Trophoblast cell (in vitro differentiated cells and primary cell): ENCODE data around the gene SAPCD2.

Source experiments
- DNase-seq, 2 donors: peaks; one replicate each; pipeline ENCODE4 v3.0.0-alpha.2; 2016
- H2AFZ ChIP-seq: 2 replicates; pipeline ENCODE4 v1.6.1; 2013; ENCODE audit warnings: low read length, moderate library complexity, mild to moderate bottlenecking; ENCODE audit not compliant: insufficient read depth, poor library complexity
- H2AK5ac ChIP-seq: 2 replicates; pipeline ENCODE4 v1.6.1; 2013; ENCODE audit warnings: mild to moderate bottlenecking, low read length
- H2BK120ac ChIP-seq: 2 replicates; pipeline ENCODE4 v1.6.1; 2013; ENCODE audit warnings: low read length, mild to moderate bottlenecking, moderate library complexity; ENCODE audit not compliant: insufficient read depth, poor library complexity
- H2BK12ac ChIP-seq: 2 replicates; pipeline ENCODE4 v1.6.1; 2013; ENCODE audit warnings: mild to moderate bottlenecking, low read length, moderate library complexity
- H2BK5ac ChIP-seq: 2 replicates; pipeline ENCODE4 v1.6.1; 2013; ENCODE audit warnings: low read length, low read depth, moderate library complexity, mild to moderate bottlenecking; ENCODE audit not compliant: poor library complexity
- H3K14ac ChIP-seq: 2 replicates; pipeline ENCODE4 v1.6.1; 2013; ENCODE audit warnings: mild to moderate bottlenecking, low read length
- H3K18ac ChIP-seq: 2 replicates; pipeline ENCODE4 v1.6.1; 2013; ENCODE audit warnings: mild to moderate bottlenecking, low read length
- H3K23ac ChIP-seq: 2 replicates; pipeline ENCODE4 v1.6.1; 2013; ENCODE audit warnings: low read length
- H3K27ac ChIP-seq: 2 replicates; pipeline ENCODE4 v1.5.1; 2013; ENCODE audit warnings: low read depth, mild to moderate bottlenecking, inconsistent platforms, low read length, moderate library complexity
- H3K27me3 ChIP-seq: 2 replicates; pipeline ENCODE4 v1.6.1; 2013; ENCODE audit warnings: inconsistent platforms, mild to moderate bottlenecking, low read length, moderate library complexity; ENCODE audit not compliant: insufficient read depth
- H3K36me3 ChIP-seq, 2 experiments: 1 replicate in 1 of 2; 2 replicates in 1 of 2; pipeline ENCODE4 v1.6.1; 2013; ENCODE audit warnings: low read length in 2 of 2, mild to moderate bottlenecking in 2 of 2, moderate library complexity in 1 of 2; ENCODE audit not compliant: insufficient read depth in 2 of 2, control insufficient read depth in 1 of 2
- H3K4ac ChIP-seq: 2 replicates; pipeline ENCODE4 v1.6.1; 2013; ENCODE audit warnings: low read depth, mild to moderate bottlenecking, low read length, moderate library complexity
- H3K4me1 ChIP-seq, 2 experiments: 1 replicate in 1 of 2; 2 replicates in 1 of 2; pipeline ENCODE4 v1.6.1; 2013; ENCODE audit warnings: low read length in 2 of 2, mild to moderate bottlenecking in 2 of 2, moderate library complexity in 1 of 2; ENCODE audit not compliant: insufficient read depth in 2 of 2, control insufficient read depth in 1 of 2
- H3K4me2 ChIP-seq: 2 replicates; pipeline ENCODE4 v1.6.1; 2013; ENCODE audit warnings: inconsistent platforms, mild to moderate bottlenecking, low read length, moderate library complexity
- H3K4me3 ChIP-seq: 2 replicates; pipeline ENCODE4 v1.5.1; 2013; ENCODE audit warnings: mild to moderate bottlenecking, low read depth, low read length, inconsistent platforms
- H3K79me1 ChIP-seq: one replicate; pipeline ENCODE4 v1.6.1; 2013; ENCODE audit warnings: low read length
- H3K79me2 ChIP-seq: 2 replicates; pipeline ENCODE4 v1.6.1; 2013; ENCODE audit warnings: low read length, mild to moderate bottlenecking; ENCODE audit not compliant: control insufficient read depth, insufficient read depth, poor library complexity
- H3K9ac ChIP-seq: 2 replicates; pipeline ENCODE4 v1.6.1; 2013; ENCODE audit warnings: mild to moderate bottlenecking, low read length
- H3K9me3 ChIP-seq: 2 replicates; pipeline ENCODE4 v1.6.1; 2013; ENCODE audit warnings: low read depth, mild to moderate bottlenecking, control low read depth, inconsistent platforms, low read length; ENCODE audit not compliant: insufficient read depth
- H4K12ac ChIP-seq: 2 replicates; pipeline ENCODE4 v1.6.1; 2013; ENCODE audit warnings: low read depth, mild to moderate bottlenecking, low read length, moderate library complexity
- H4K8ac ChIP-seq: 2 replicates; pipeline ENCODE4 v1.6.1; 2013; ENCODE audit warnings: low read depth, mild to moderate bottlenecking, low read length, moderate library complexity
- H4K91ac ChIP-seq: one replicate; pipeline ENCODE4 v1.6.1; 2013; ENCODE audit warnings: low read depth, mild to moderate bottlenecking, low read length, moderate library complexity
- WGBS: extraction: QIAGEN DNeasy Blood & Tissue Kit; methylation state at CpG from one replicate; pipeline ENCODE4 v1.1.7; 2013; ENCODE audit warnings: missing lambda C conversion rate; ENCODE audit not compliant: insufficient read length, insufficient coverage; ENCODE audit errors: extremely low coverage; 5-methylcytosine and 5-hydroxymethylcytosine counted together

SAPCD2 gene

GRCh38 chr9:137078701-137079400, 8.5 kb upstream of the SAPCD2 start:
- H3K36me3 ChIP-seq, result peaks cover 0 to 2% of the 10 kb centered on the region in 2 experiments
- H3K27me3 ChIP-seq, result peaks cover 22% of the 10 kb centered on the region
- H3K27ac ChIP-seq, result no peak overlapping the region
- H3K4me2 ChIP-seq, result peak overlapping the region; percentile 90
- no peaks in the 10 kb centered on the region for H3K79me2 ChIP-seq
- no peak overlapping the region for H2BK12ac ChIP-seq
- H3K4ac ChIP-seq, result no peak overlapping the region
- H3K4me1 ChIP-seq, result peaks cover 10 to 14% of the 10 kb centered on the region in 2 experiments
- H2AK5ac ChIP-seq, result no peak overlapping the region
- WGBS, result no CpG with 5 or more reads among the region's 51 CpGs
- no peak overlapping the region for H4K91ac ChIP-seq
- peaks cover 3% of the 10 kb centered on the region for H3K79me1 ChIP-seq
- H4K12ac ChIP-seq, result no peak overlapping the region
- H3K9ac ChIP-seq, result no peak overlapping the region
- DNase-seq, result peak; percentile 22 to 39
- peaks cover 9% of the 10 kb centered on the region for H3K9me3 ChIP-seq
- H3K23ac ChIP-seq, result no peak overlapping the region
- H4K8ac ChIP-seq, result no peak overlapping the region
- no peak overlapping the region for H3K18ac ChIP-seq
- no peak overlapping the region for H2BK120ac ChIP-seq
- no peak overlapping the region for H3K4me3 ChIP-seq
- no peak overlapping the region for H2BK5ac ChIP-seq
- peak overlapping the region; percentile 13 for H2AFZ ChIP-seq
- no peak overlapping the region for H3K14ac ChIP-seq

GRCh38 chr9:137077758-137078693, 7.7 kb upstream of the SAPCD2 start:
- Histone ChIP-seq H4K91ac (peak overlapping the region; percentile 0), H3K36me3 (peaks cover 0 to 2% of the 10 kb centered on the region in 2 experiments), H3K18ac (no peak overlapping the region), H3K4me2 (peak overlapping the region; percentile 90), H3K4me1 (peaks cover 10 to 14% of the 10 kb centered on the region in 2 experiments), H3K23ac (no peak overlapping the region), H2BK5ac (no peak overlapping the region), H3K4me3 (peak overlapping the region; percentile 71), H3K9ac (no peak overlapping the region), H3K79me1 (peaks cover 3% of the 10 kb centered on the region), H4K8ac (peak overlapping the region; percentile 23), H3K27ac (no peak overlapping the region), H2BK120ac (no peak overlapping the region), H2AFZ (peak overlapping the region; percentile 30), H2AK5ac (no peak overlapping the region), H3K4ac (no peak overlapping the region), H3K27me3 (peaks cover 22% of the 10 kb centered on the region), H3K79me2 (no peaks in the 10 kb centered on the region), H2BK12ac (no peak overlapping the region), H3K9me3 (peaks cover 9% of the 10 kb centered on the region), H4K12ac (no peak overlapping the region), H3K14ac (no peak overlapping the region)
- WGBS, result no CpG with 5 or more reads among the region's 76 CpGs
- no peak for DNase-seq

DNA sequence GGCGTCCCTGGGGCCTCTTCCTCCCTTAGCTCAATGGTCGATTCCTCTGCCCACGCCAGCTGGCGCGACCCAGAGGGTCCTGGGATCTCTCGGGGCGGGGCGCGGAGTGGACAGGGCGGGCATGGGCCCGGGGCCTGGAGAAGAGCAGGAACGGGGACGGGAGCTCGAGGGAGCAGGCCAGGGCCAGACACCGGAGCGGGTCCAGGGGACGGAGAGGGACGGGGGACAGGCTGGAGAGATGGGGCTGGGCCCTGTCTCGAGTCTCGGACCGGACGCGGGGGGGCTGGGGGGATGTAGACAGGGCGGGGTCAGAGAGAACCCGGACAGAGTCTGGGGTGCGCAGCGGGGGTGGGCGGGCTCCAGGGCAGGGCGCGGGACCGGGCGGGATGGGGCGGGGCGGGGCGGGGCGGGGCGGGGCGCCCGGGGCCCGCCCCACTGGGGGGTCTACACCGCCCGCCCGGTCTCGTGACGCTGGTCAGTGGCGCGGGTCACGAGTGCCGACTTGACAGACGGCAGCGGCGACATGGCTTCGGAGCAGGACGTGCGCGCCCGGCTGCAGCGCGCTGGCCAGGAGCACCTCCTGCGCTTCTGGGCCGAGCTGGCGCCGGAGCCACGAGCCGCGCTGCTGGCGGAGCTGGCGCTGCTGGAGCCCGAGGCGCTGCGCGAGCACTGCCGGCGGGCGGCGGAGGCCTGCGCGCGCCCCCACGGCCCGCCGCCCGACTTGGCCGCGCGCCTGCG, 6.8 kb upstream of the SAPCD2 start, which contains the start of gene UAP1L1:
Gene UAP1L1, plus strand, starts transcription at position 508 of the 738 bp plus-strand sequence. Its CDS starts 16 bp downstream, at position 524.
- peak within 1 kb of the TSS; percentile 90 for H3K4me2 ChIP-seq
- no peaks in the 10 kb centered on the region for H3K79me2 ChIP-seq
- no CpG with 5 or more reads among the region's 87 CpGs for WGBS
- peaks cover 22% of the 10 kb centered on the region for H3K27me3 ChIP-seq
- no peak within 1 kb of the TSS for H3K18ac ChIP-seq
- H3K27ac ChIP-seq, result no peak within 1 kb of the TSS
- peak within 1 kb of the TSS; percentile 7 for H4K91ac ChIP-seq
- no peak within 1 kb of the TSS for H4K12ac ChIP-seq
- DNase-seq, result peak; percentile 51 to 66
- peak within 1 kb of the TSS; percentile 23 for H4K8ac ChIP-seq
- H3K14ac ChIP-seq, result no peak within 1 kb of the TSS
- H3K23ac ChIP-seq, result no peak within 1 kb of the TSS
- H3K4me3 ChIP-seq, result peak within 1 kb of the TSS; percentile 71
- peaks cover 0 to 2% of the 10 kb centered on the region in 2 experiments for H3K36me3 ChIP-seq
- H2BK120ac ChIP-seq, result no peak within 1 kb of the TSS
- H3K4me1 ChIP-seq, result peaks cover 10 to 14% of the 10 kb centered on the region in 2 experiments
- peak within 1 kb of the TSS; percentile 30 for H2AFZ ChIP-seq
- no peak within 1 kb of the TSS for H2BK5ac ChIP-seq
- H2AK5ac ChIP-seq, result no peak within 1 kb of the TSS
- peaks cover 3% of the 10 kb centered on the region for H3K79me1 ChIP-seq
- H3K4ac ChIP-seq, result no peak within 1 kb of the TSS
- no peak within 1 kb of the TSS for H3K9ac ChIP-seq
- H3K9me3 ChIP-seq, result peaks cover 6% of the 10 kb centered on the region
- no peak within 1 kb of the TSS for H2BK12ac ChIP-seq

GRCh38 chr9:137076636-137077009, 6.3 kb upstream of the SAPCD2 start:
- Histone ChIP-seq H2BK120ac (no peak overlapping the region), H2BK5ac (no peak overlapping the region), H3K9me3 (peaks cover 6% of the 10 kb centered on the region), H3K4me2 (peak overlapping the region; percentile 39), H4K91ac (peak overlapping the region; percentile 7), H3K79me1 (peaks cover 3% of the 10 kb centered on the region), H3K27me3 (peaks cover 22% of the 10 kb centered on the region), H4K8ac (no peak overlapping the region), H3K36me3 (peaks cover 0 to 2% of the 10 kb centered on the region in 2 experiments), H3K4me3 (no peak overlapping the region), H3K27ac (no peak overlapping the region), H2BK12ac (no peak overlapping the region), H3K9ac (no peak overlapping the region), H3K18ac (no peak overlapping the region), H4K12ac (no peak overlapping the region), H2AFZ (no peak overlapping the region), H3K4ac (no peak overlapping the region), H3K4me1 (peaks cover 10 to 14% of the 10 kb centered on the region in 2 experiments), H2AK5ac (no peak overlapping the region), H3K23ac (no peak overlapping the region), H3K79me2 (no peaks in the 10 kb centered on the region), H3K14ac (no peak overlapping the region)
- no peak for DNase-seq
- WGBS, result no CpG with 5 or more reads among the region's 15 CpGs
